GOT3 (cell line): ENCODE results near the gene SOX11.
"Not testable (repeated sequence)": the region's sequence is repeated elsewhere in the genome, so short reads cannot be mapped to it uniquely, and the experiment has no call there.

Experiments
- DNase-seq: peaks from one replicate; lab custom pipeline; 2025; ENCODE audit warnings: mixed read lengths; lab: John Stamatoyannopoulos, UW

Gene SOX11

DNA sequence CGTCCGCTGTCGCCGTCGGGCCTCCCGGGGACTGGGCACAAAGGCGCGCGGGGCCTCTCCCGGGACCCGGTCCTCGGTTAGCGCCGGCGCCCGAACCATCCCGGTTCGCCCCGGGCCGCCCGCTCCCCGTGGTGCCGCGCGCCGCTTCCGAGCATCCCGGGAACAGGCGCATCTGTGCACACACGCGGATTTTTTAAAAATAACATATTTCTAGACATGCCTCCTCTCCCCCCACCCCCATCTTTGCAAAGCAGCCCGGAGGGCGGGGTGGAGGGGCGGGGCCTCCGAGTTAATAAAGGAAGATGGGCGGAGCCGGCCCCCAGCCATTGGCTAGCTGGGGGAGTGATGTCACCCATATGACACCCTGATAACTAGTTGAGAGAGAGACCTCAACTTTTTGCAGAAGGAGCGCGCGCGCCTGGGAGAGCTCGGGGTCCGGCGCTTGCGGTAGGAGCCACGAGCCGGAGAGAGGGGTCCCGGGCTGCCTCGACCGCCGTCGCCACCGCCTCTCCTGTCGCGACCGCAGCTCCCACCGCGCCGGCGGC is at the start of gene SOX11:
TSS of gene SOX11 (plus strand) at position 400 of the 545 bp plus-strand sequence. CDS start 338 bp downstream, outside the sequence.
- no peak for DNase-seq

DNA sequence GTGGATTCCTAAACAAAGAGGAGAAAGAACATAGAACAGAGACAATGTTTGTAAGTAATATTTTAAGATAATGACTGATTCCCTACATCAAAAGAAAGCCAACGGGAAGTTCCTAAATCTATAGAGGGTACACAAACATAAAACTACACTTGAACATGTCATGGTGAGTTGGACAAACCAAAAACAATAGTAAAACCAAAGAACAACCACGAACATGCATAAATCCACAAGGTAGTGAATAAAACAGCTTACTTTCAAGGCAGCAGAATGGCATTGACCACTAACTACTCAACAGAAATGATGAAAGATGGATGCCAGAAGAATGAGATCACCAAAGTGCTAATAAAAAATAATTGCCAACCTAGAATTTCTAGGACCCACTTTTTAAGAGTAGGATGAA is 39.5 kb upstream of the SOX11 start:
- not testable (repeated sequence) for DNase-seq

DNA sequence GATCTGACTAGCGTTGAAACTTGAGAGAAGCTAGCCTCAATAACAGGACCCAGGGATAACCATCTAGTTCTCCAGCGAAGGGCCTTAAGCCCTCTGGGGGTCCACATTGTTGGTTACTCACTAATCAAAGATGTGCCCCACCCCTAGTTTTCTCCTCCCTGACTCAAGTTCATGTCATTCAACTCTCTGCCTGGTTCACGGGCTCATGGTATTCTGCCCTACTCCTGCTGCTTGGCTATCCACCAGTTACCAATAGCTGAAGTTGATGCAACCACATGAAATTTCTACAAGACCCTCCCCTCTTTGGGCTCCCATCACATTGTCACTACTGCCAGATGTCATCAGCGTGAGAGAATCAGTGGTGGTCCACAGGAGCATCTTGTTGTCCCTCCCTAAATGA is 38.4 kb upstream of the SOX11 start:
- DNase-seq = not testable (repeated sequence)

DNA sequence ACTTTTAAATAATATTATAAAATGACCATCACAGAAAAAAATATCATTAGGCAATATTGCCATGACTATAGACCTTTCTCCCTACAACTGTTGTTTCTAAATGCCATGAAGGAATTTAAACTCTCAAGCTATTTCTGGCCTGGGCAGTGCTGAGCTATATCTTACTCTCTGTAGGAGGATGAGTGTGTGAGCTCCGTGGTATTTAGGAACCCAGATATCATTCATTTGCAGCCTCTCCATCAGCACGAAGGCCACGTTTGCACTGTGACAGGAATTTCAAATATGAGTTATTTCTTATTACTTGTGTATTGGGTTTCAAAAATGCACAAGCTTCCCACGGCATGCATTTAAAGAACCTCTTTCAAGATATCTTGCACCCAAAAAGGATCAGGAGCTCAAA is 35.0 kb upstream of the SOX11 start:
- DNase-seq = no peak

DNA sequence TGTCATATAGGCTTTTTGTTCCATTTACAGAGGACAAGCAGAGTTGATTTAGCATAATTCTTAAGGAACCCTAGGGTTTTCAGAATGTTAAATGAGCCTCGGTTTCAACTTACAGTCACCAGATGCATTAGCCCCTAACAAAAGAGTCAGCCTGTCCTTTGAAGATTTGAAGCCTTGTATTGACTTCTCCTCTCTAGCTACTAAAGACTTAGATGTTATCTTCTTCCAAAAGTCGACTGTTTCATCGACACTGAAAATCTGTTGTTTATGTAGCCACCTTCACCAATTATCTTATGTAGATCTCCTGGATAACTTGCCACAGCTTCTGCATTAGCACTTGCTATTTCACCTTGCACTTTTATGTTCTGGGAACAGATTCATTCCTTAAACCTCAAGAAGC is 31.6 kb upstream of the SOX11 start:
- no peak for DNase-seq

DNA sequence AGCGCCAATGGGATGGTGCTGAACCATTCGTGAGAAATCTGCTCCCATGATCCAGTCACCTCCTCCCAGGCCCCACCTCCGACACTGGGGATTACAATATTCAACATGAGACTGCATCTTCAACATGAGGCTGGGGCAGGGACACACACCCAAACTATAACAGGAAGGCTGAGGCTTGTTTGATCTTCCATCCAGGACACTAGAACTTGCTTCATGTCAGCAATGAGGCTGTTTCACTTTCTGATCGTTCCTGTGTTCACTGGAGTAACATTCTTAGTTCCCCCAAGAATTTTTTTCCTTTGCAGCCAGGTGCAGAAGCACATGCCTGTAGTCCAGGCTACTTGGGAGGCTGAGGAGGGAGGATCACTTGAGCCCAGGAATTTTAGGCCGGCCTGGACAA is 30.8 kb upstream of the SOX11 start:
- DNase-seq = no peak

DNA sequence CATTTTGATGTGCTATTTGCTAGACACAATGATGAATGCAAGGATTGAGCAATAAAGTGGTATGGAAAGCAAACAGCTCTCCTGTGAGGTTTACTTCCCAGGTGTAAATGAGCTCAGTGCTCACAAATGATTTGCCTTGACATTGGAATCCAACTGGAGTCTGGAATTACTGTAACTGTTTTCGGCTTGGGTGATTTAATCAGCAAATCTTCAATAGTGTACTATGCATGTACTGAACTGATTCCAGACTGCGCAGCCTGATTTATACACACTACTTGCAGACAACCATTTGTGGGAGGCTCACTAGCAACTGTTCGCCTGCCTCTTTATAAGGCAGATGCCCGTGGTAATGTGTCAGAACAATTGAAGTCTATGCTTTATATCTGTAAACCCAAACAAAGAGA is 27.9 kb upstream of the SOX11 start:
- no peak for DNase-seq

DNA sequence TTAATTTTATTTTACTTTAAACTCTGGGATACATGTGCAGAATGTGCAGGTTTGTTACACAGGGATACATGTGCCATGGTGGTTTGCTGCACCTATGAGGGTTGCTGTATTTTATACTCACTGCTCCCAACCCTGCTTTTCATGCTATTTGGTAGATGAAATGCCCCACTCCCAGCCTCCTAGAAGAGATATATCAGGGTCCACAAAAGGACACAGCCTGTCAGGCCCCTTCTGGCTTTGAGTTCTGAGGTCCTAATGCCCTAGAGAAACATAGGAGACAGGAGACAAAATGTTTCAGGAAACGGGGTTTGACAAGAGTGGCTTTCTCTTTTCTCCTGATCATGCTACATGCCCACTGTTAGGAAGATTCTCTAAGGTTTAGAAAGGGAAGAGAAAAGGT is 27.1 kb upstream of the SOX11 start:
- no peak for DNase-seq

DNA sequence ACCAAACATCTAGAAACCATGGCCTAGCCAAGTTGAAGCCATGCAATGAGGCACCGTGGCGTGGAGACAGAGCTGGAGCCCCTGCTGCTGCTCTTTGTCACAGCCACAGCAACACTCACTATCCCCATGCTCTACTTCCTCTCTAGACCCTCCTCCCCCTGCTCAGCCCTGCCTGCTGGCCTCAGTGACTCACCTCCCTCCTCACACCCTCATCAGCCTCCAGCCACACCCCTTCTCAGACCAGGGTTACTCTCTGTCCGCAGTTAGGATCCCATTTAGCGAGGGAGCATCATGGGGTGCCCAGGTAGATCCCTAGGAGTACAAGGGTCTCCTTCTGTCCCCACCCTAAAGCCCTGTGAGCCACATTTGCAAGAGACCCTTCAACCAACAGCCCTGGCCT is 25.4 kb upstream of the SOX11 start:
- no peak for DNase-seq

DNA sequence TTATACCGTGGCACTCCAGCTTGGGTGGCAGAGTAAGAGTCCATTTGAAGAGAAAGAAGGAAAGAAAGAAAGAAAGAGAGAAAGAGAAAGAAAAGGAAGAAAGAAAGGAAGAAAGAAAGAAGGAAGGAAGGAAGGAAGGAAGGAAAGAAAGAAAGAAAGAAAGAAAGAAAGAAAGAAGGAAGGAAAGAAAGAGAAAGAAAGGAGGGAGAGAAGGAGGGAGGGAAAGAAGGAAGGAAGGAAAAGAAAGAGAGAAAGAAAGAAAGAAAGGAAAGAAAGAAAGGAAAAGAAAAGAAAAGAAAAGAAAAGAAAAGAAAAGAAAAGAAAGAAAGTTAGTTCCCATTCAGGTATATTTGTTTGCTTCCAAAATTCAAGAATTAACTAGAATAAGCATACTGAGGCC is 24.5 kb upstream of the SOX11 start:
- not testable (repeated sequence) for DNase-seq

DNA sequence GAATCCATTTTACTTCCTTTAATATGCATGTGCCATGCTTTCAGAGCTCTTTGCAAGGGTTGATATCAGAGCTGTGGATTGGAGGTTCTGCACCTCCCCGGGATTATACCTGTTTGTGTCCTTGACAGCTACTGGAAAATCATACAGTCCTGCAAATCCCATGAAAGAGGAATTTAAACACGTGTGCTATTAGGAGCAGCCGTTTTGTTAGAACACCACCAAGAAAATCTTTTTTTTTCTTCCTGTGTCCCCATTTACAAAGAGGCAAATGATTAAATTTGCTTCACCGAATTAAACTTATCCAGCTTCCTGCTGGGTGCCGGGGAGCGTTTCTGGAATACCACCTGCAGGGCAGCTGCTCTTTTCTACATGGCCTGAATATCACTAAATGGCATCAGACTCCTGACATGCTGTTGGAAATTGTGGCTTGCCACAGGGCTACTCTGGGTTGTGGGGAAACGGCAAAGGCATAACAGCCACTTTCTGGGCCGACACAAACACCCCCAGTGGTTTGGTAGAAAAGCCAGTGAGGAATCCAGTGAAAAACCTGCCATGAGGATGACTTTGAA is 23.4 kb upstream of the SOX11 start:
- DNase-seq = no peak

DNA sequence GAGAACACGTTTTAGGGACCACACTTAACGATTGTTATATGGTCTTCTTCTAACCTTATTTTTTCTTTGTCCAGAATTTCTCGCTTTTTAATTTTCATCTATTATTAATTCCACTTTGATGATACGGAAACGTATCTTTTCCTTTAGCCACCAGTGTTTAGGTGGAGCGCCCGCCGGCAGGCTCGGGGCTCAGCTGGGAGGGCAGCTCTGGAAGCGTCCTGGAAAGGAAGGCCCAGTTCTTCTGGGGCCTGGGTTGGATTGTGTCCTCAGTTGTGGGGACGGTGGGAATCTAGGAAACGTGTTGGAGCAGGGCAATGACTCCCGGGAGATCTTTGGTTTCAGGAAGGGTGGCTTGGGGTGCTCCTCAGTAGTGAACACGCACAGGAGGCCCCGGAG is 19.4 kb upstream of the SOX11 start:
- DNase-seq = no peak

DNA sequence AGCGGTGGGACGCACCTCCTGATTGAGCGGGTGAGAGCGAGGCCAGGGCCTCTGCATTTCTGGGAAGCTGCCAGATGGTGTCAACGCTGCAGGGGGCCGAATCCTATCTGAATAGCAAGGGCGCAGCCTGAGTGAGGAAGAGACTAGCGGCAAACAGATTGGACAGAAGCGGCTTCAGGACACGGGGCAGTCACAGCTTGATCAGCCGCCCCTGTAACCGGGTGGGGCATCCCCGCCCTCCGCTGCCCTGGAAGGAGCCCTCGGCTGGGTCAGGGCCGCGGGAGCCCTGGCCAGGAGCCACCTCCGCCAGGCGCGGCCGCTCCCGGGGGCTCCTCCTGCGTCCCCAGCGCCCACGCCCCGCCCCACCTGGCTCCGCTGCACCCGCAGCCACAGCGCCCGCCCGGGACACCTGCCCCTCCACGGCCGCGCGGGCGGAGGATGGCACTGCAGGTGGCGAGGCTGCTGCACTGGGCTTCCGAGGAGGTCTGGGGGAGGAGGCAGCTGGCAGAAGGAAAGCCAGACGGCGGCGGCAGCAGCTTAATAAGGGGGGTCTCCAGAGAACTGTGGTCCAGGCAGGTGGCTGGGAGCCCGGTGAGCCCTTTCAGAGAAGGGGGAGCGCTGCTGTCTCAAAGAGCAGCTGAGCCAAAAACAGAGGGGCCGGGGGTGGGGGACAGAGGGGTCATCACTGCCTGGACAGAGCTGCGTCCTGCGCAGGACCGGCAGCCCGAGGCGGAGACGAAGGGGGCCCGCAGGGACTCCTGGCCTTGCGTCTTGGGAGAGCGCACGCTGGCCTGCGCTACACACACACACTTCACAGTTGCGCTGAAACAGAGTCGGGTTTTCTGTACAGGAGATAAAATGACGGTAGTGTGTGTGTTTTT is 18.8 kb upstream of the SOX11 start:
- no peak for DNase-seq

DNA sequence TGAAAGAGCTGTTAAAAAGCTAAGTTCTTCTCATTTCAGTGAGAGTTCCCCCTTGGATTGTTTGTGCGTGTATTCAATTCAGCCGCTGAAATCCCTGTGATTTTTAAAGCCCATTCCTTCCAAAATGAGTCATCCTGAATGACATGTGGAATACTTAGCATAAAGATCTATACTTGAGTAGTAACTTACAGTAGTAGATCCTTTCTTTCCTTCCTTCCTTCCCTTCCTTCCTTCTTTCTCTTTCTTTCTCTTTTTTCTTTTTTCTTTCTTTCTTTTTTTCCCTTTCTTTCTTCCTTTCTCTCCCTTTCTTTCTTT is 18.2 kb upstream of the SOX11 start:
- no peak for DNase-seq

DNA sequence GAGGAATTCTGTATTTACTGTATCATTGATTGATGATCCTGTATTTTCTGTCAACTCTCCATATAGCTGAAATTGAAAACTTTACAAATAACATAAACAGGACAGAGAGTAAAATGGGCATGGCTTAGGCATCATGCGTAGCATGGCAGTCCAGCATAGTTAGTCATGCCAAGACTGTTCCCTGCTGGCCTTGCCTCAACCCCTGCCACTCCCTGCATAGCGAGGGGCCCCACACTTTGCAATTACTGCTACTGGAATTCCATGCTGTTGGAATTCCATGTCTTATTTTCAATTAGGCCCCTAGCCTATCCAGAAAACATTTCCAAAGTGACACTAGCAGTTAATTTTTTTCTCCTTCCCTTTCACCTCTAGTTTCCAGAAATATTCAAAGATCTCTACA is 15.1 kb upstream of the SOX11 start:
- no peak for DNase-seq

DNA sequence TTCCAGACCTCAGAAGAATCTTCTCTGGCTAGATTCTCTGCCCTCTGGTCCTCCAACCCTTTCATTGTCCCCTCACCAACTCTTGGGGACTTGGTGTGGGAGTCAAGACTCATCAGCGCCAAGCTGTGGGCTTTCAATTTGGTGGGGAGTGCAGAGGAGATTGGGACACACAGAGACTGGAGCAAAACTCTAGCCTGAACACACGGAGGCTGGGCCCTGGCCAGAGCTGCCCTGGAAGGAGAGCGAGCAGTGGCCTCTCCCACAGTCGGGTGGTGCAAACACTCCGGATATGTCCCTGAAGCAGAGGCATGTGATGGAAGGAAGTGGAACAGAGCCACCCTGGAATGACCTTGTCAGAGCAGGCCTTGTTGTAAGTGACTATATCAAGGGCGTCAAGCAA is 8.7 kb upstream of the SOX11 start:
- DNase-seq = no peak

DNA sequence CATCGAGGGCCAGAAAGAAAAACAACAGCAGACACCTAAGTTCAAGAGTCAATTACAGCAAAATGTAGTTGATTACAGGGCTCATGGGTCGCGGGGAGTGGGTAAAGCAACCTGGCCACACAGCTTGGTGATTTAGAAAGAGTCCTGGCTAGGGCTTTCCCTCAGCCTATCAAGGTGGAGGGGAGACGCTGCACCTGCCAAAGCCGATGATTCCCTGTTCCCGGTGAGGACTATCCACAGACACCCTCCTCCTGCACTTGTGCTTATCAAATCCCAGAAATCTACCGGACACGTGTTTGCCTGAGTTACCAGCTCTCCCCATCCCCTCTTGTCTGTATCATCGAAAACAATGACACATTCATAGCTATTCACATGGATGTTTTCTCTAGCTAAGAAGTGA is 7.0 kb upstream of the SOX11 start:
- no peak for DNase-seq

DNA sequence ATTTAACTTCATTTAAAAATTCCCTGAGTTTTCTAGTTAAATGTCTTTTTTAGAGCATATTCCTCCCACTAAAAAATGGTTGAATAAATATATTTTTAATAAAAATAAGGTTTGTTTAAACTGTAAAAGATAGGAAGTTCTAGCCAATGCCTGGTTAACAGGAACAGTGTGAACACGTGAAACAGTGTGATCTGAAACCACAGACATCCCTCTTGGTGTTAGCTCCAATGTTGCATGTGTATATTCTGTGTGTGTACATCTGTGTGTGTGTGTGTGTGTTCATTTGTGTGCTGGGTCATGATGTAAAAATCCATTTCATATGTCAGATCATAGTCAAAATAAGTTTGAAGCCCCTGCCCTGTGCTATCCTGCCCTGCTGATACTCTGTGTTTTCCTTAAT is 6.1 kb upstream of the SOX11 start:
- no peak for DNase-seq

DNA sequence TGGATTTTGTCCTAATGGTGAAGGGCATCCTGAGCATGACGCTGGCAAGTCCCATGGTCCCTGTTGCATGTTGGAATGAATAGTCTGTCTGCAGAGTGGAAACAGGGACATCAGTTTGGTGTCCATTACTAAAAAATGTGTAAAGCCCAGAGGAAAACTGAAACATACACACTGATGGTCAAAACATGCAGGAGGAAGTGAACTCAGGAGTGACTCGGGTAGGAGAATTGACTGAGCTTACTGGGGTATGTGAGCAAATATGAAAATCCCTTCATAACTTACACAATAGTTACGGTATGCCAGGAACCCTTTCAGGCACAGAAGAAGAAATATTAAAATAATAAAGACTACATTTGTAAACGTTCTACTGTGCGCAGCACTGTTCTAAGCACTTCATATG is 5.6 kb upstream of the SOX11 start:
- DNase-seq = no peak

DNA sequence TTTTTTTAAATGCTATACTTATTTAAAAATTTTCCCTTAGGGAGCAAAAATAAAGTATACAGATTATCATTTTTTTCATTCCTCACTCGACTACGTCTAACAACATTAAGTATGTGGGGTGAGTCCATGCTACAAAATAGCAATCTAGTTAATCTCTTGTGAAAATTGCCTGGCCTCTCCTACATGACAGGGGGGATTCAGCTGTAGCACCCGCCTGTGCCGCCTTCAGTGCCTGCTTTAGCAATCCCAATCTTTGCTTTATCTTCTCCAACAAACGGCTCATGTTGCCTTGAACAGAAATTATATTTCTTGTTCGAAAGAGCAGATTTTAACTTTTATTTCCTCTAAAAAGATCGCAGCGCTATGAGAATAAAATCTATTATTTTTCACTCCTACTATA is 2.4 kb upstream of the SOX11 start:
- no peak for DNase-seq

DNA sequence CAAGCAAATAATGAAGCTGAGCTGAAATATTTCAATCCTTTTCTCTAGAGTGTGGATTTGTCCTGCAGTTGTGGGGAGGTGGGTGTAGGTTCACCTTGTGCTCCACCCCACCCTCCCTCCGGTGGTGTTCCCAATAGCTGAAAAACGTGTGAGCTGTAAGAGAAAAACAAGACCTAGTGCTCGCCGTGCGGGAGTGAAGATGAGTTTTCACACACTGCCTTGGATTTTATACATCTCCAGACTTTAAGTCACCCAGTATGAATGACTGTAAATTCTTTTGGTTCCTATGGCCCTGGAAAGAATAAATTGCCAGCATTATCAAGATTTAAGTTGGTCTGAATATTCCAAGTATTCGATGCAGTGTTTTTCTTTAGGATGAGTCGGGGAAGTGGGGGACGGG is 1.9 kb upstream of the SOX11 start:
- no peak for DNase-seq

DNA sequence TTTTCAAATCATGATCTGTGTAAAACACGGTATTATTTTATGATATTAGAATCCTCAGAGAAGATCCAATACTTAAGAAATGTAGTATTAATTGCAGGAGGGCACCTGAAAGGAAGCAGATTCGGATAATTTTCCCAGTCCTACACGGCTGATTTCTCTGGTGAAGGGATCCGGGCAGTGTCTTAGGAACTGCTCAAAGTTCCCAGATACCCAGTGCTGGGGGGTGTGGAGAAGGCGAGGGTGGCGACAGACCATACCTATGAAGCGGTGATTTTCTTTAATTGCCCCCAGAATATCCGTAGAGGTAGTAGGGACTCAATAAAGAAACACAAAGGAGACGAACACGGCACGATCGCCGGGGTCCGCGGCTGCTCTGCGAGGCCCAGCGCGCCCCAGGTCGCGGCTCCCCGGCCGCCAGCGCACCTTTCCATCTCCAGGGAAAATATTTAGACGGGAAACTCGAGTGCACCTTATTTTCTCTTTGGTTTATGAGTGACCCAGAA is 1.4 kb upstream of the SOX11 start:
- DNase-seq = no peak

DNA sequence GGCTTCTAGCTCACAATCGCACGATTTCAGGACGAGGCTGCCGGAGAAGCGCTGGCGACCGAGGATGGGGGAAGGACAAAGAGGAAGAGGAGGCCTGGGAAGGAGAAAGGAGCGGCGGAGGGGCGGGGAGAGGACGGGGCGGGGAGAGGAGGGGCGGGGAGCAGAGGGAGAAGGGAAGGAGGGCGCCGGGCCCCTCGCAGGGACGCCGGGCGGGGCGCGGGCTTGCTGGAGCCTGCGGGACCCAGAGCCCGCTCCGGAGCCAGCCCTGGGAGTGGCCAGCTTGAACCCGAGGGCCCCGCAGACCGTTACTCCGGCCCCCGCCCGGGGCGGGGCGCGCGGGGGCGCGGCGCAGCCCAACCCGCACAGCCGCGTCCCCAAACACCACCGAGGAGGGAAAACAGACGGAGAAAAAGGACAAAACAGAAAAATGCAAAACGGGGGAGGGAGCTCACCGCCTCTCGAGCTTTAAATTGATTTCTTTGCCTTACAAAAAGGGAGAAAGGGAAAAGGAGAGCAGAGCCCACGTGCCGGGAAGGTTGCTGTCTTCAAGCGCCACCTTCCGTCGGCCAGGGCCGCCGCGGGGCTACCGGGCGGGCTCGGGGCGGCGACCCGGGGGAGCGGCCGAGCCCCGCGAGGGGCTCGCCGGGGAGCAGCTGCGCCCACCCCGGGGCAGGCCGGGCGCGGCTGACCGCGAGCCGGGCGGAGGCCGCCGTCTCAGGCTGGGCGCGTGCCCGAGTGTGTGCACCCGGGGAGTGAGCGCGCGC is 781 bp upstream of the SOX11 start:
- no peak for DNase-seq
